Stimulated activated naive CD8-positive, alpha-beta T cell treated with anti-CD3 and anti-CD28 coated beads, Interleukin-15, Interleukin-2, amounts not matched to agents 100 ng/mL and 50 ng/mL, for 24 hours (primary cell): ENCODE data around the gene GLIPR2.

Experiments
- H3K27ac Mint-ChIP-seq: one replicate; pipeline ENCODE4 v1.8.0; 2021; ENCODE audit warnings: mild to moderate bottlenecking, mixed read lengths
- H3K27me3 Mint-ChIP-seq: one replicate; pipeline ENCODE4 v1.8.0; 2021; ENCODE audit warnings: mixed read lengths
- H3K36me3 Mint-ChIP-seq: one replicate; pipeline ENCODE4 v1.8.0; 2021; ENCODE audit warnings: low read depth, mixed read lengths
- H3K4me1 Mint-ChIP-seq: one replicate; pipeline ENCODE4 v1.8.0; 2021; ENCODE audit warnings: low read depth, mixed read lengths
- H3K4me3 Mint-ChIP-seq: one replicate; pipeline ENCODE4 v1.8.0; 2021; ENCODE audit warnings: mild to moderate bottlenecking, mixed read lengths
- H3K9me3 Mint-ChIP-seq: one replicate; pipeline ENCODE4 v1.8.0; 2021; ENCODE audit warnings: mixed read lengths

The GLIPR2 gene

DNA sequence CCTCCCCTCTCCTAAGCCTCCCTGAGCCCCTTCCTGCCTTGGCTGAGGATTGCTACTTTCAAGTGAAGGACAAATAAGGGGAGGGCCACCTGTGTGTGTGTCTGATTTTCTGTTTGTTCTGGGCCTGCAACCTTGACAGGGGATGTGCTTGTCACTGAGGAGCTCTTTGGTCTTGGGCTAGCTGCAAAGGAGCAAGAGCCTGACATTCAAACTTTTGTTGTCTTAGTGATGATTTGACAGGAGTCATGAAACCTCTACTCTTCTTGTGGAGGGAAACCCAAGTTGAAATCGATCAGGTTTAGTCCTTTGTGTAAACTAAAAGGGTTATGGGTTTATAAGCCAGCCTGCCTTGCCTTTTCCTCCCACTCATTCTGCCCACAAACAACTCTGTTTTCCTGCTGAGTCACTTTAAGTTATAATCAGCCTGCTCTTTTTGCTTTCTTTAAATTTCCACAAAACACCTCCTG, 71.0 kb downstream of the GLIPR2 start:
- H3K36me3 Mint-ChIP-seq, result peaks cover 95% of the 10 kb centered on the region
- peak overlapping the region; percentile 87 for H3K27ac Mint-ChIP-seq
- no peak overlapping the region for H3K4me3 Mint-ChIP-seq
- no peaks in the 10 kb centered on the region for H3K27me3 Mint-ChIP-seq
- peaks cover 41% of the 10 kb centered on the region for H3K4me1 Mint-ChIP-seq
- H3K9me3 Mint-ChIP-seq, result no peaks in the 10 kb centered on the region

DNA sequence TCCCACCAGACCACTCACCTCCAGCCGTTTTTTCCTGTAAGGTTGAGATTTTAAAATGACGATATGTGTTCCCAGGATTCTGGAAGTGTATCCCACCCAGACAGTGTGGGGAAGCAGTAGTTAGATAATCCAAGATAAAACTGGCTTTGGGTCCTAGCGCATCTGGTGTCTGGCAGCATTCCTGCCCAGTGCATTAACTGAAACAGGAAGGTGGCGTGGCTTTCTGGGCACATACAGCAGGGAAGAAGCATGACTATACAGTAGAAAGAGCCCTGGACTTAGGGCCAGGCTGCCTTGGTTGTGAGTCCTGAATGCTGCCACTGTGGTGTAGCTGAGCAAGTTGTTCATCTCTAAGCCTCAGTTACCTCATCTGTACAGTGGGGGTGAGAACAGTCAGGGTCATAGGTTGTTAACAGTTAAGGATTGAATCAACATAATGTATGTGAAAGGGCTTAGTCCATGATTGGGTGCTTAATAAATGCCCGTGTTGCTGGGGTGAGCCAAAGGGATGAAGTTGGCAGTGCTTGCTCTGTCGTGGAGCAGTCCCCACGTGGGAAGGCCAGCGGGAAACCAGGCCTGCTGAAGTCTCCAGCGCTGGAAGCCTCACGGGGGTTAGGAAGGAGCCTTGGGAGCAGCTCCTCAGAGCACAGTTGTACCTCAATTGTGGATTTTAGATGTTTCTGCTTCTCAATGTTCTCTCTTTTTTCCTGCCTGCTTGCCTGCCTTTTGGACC, 72.2 kb downstream of the GLIPR2 start:
- peaks cover 95% of the 10 kb centered on the region for H3K36me3 Mint-ChIP-seq
- no peak overlapping the region for H3K4me3 Mint-ChIP-seq
- peaks cover 51% of the 10 kb centered on the region for H3K4me1 Mint-ChIP-seq
- H3K27ac Mint-ChIP-seq, result peak overlapping the region; percentile 87
- no peaks in the 10 kb centered on the region for H3K27me3 Mint-ChIP-seq
- H3K9me3 Mint-ChIP-seq, result no peaks in the 10 kb centered on the region

DNA sequence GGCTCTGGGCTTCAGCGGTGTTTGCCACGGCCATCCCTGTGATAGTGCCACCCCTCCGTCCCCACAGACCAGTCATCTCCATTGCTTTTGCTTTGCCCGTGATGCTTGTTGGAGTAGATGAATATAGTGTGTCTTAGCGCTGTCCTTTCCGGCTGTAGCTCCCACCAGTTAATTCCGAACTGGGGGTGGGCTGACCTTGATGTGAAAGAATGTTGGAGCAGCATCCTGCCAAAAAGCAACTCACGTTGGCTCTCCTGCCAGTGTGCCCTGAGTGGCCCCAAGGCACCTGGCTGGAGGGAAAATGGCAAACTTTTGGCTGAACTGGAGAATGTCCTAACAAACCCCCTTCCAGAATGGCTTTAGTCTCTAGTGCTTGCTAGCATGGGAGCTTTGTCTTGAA, 74.2 kb downstream of the GLIPR2 start:
- Mint-ChIP-seq H3K36me3 (peaks cover 90% of the 10 kb centered on the region), H3K27me3 (no peaks in the 10 kb centered on the region), H3K4me1 (peaks cover 58% of the 10 kb centered on the region), H3K27ac (peak overlapping the region; percentile 2), H3K9me3 (no peaks in the 10 kb centered on the region), H3K4me3 (no peak overlapping the region)

DNA sequence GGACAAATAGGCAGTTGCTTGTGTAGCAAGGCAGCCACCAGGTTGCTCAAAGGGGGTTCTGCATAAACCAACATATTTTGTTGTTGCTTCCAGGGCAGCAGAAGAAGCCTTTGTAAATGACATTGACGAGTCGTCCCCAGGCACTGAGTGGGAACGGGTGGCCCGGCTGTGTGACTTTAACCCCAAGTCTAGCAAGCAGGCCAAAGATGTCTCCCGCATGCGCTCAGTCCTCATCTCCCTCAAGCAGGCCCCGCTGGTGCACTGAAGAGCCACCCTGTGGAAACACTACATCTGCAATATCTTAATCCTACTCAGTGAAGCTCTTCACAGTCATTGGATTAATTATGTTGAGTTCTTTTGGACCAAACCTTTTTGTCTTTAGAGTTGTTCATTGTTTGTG, 75.0 kb downstream of the GLIPR2 start:
- H3K9me3 Mint-ChIP-seq, result no peaks in the 10 kb centered on the region
- no peaks in the 10 kb centered on the region for H3K27me3 Mint-ChIP-seq
- H3K4me3 Mint-ChIP-seq, result no peak overlapping the region
- H3K4me1 Mint-ChIP-seq, result peaks cover 54% of the 10 kb centered on the region
- peak overlapping the region; percentile 45 for H3K27ac Mint-ChIP-seq
- H3K36me3 Mint-ChIP-seq, result peaks cover 88% of the 10 kb centered on the region

DNA sequence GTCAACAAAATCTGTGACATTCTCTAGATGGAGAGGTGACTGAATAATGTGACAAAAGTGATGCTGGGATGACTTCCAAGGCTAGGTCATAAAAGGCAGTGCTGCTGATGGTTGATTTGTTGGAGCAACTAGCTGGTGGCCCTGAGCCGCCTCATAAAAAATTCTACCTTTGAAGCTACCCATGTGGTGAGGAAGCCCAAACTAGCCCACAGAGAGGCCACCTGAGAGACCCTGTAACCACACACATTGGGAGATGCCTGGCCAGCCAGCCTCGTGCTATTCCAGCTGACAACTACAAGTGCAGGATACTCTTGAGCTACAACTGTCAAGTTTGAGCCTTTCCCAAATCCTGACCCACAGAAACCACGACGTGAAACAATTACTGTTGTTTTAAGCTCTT, 76.9 kb downstream of the GLIPR2 start:
- H3K27ac Mint-ChIP-seq, result peak overlapping the region; percentile 77
- H3K4me1 Mint-ChIP-seq, result peaks cover 49% of the 10 kb centered on the region

More for the DNA sequence above, 76.9 kb downstream of the GLIPR2 start:
- Mint-ChIP-seq H3K9me3 (no peaks in the 10 kb centered on the region), H3K27me3 (no peaks in the 10 kb centered on the region), H3K4me3 (no peak overlapping the region), H3K36me3 (peaks cover 83% of the 10 kb centered on the region)
